ENCODE measurements around the gene CPN1.

The CPN1 gene

GRCh38 chr10:100007231-100008141, 74.2 kb downstream of the CPN1 start:
- Histone ChIP-seq H2AK5ac (ENCODE audit: low read length) (peak overlapping the region; percentile 50), H3K4me1 (ENCODE audit: control insufficient read depth, low read depth, low read length) (peaks cover 2% of the 10 kb centered on the region), H3K18ac (ENCODE audit: low read length) (no peak overlapping the region), H3K79me1 (ENCODE audit: low read length) (peaks cover 12% of the 10 kb centered on the region), H3K36me3 (ENCODE audit: control insufficient read depth, insufficient read depth, low read length) (no peaks in the 10 kb centered on the region), H4K5ac (ENCODE audit: low read length) (no peak overlapping the region), H3K79me2 (ENCODE audit: control insufficient read depth, insufficient read depth, low read length) (peaks cover 24% of the 10 kb centered on the region), H3K56ac (ENCODE audit: low read length) (peak overlapping the region; percentile 75), H3K4ac (ENCODE audit: low read depth, low read length) (no peak overlapping the region), H3K23ac (ENCODE audit: low read length) (no peak overlapping the region), H3K9ac (ENCODE audit: low read length) (no peak overlapping the region), H3K4me2 (ENCODE audit: low read length) (no peak overlapping the region), H3K27me3 (ENCODE audit: insufficient read depth, low read length, poor library complexity) (no peaks in the 10 kb centered on the region), H3K4me3 (ENCODE audit: low read length) (no peak overlapping the region), H2BK120ac (ENCODE audit: low read depth, low read length) (no peak overlapping the region), H3K27ac (ENCODE audit: low read depth, low read length) (no peak overlapping the region), H2BK5ac (ENCODE audit: low read length) (no peak overlapping the region), H2BK15ac (replicated peaks; ENCODE audit: low read depth) (no peak overlapping the region), H4K8ac (ENCODE audit: low read depth, low read length) (no peak overlapping the region)
- DNase-seq = no peak
- no CpG with 5 or more reads among the region's 10 CpGs for WGBS (ENCODE audit: extremely low coverage, insufficient coverage, low lambda C conversion rate)

- Histone ChIP-seq H3K23ac (ENCODE audit: low read length) (no peak overlapping the region), H4K5ac (ENCODE audit: low read length) (no peak overlapping the region), H3K4ac (ENCODE audit: low read depth, low read length) (no peak overlapping the region), H3K4me2 (ENCODE audit: low read length) (no peak overlapping the region), H4K8ac (ENCODE audit: low read depth, low read length) (no peak overlapping the region), H3K27me3 (ENCODE audit: insufficient read depth, low read length, poor library complexity) (no peaks in the 10 kb centered on the region), H3K4me3 (ENCODE audit: low read length) (no peak overlapping the region), H3K18ac (ENCODE audit: low read length) (no peak overlapping the region), H3K79me2 (ENCODE audit: control insufficient read depth, insufficient read depth, low read length) (peaks cover 29% of the 10 kb centered on the region), H2AK5ac (ENCODE audit: low read length) (no peak overlapping the region), H3K9ac (ENCODE audit: low read length) (peak overlapping the region; percentile 12), H3K79me1 (ENCODE audit: low read length) (peaks cover 12% of the 10 kb centered on the region), H3K36me3 (ENCODE audit: control insufficient read depth, insufficient read depth, low read length) (no peaks in the 10 kb centered on the region), H2BK120ac (ENCODE audit: low read depth, low read length) (no peak overlapping the region), H3K27ac (ENCODE audit: low read depth, low read length) (no peak overlapping the region), H2BK15ac (replicated peaks; ENCODE audit: low read depth) (no peak overlapping the region), H2BK5ac (ENCODE audit: low read length) (no peak overlapping the region), H3K56ac (ENCODE audit: low read length) (peak overlapping the region; percentile 35), H3K4me1 (ENCODE audit: control insufficient read depth, low read depth, low read length) (peaks cover 2% of the 10 kb centered on the region)
- WGBS (ENCODE audit: extremely low coverage, insufficient coverage, low lambda C conversion rate) = no CpG with 5 or more reads among the region's 4 CpGs
- DNase-seq = peak; percentile 69
These were observed 75.3 kb downstream of the CPN1 start for GRCh38 chr10:100006243-100006886.

GRCh38 chr10:100004805-100005510, 76.7 kb downstream of the CPN1 start:
- Histone ChIP-seq H3K23ac (ENCODE audit: low read length) (no peak overlapping the region), H2BK120ac (ENCODE audit: low read depth, low read length) (no peak overlapping the region), H4K8ac (ENCODE audit: low read depth, low read length) (no peak overlapping the region), H2BK5ac (ENCODE audit: low read length) (no peak overlapping the region), H3K79me2 (ENCODE audit: control insufficient read depth, insufficient read depth, low read length) (peaks cover 31% of the 10 kb centered on the region), H3K18ac (ENCODE audit: low read length) (no peak overlapping the region), H3K36me3 (ENCODE audit: control insufficient read depth, insufficient read depth, low read length) (no peaks in the 10 kb centered on the region), H2AK5ac (ENCODE audit: low read length) (no peak overlapping the region), H2BK15ac (replicated peaks; ENCODE audit: low read depth) (no peak overlapping the region), H3K27me3 (ENCODE audit: insufficient read depth, low read length, poor library complexity) (no peaks in the 10 kb centered on the region), H3K4me2 (ENCODE audit: low read length) (no peak overlapping the region), H3K56ac (ENCODE audit: low read length) (peak overlapping the region; percentile 15), H4K5ac (ENCODE audit: low read length) (no peak overlapping the region), H3K4ac (ENCODE audit: low read depth, low read length) (no peak overlapping the region), H3K4me3 (ENCODE audit: low read length) (no peak overlapping the region), H3K9ac (ENCODE audit: low read length) (no peak overlapping the region), H3K79me1 (ENCODE audit: low read length) (peaks cover 12% of the 10 kb centered on the region), H3K4me1 (ENCODE audit: control insufficient read depth, low read depth, low read length) (peaks cover 3% of the 10 kb centered on the region), H3K27ac (ENCODE audit: low read depth, low read length) (no peak overlapping the region)
- no peak for DNase-seq
- no CpG with 5 or more reads among the region's 3 CpGs for WGBS (ENCODE audit: extremely low coverage, insufficient coverage, low lambda C conversion rate)

GRCh38 chr10:100000109-100000644, 81.5 kb downstream of the CPN1 start:
- peaks cover 2% of the 10 kb centered on the region for H3K4me1 ChIP-seq (ENCODE audit: control insufficient read depth, low read depth, low read length)

GRCh38 chr10:99999319-100000108, 82.2 kb downstream of the CPN1 start:
- no peak overlapping the region for H4K5ac ChIP-seq (ENCODE audit: low read length)
- no peak overlapping the region for H3K27ac ChIP-seq (ENCODE audit: low read depth, low read length)
- H2BK15ac ChIP-seq (replicated peaks; ENCODE audit: low read depth) = no peak overlapping the region
- H3K4me1 ChIP-seq (ENCODE audit: control insufficient read depth, low read depth, low read length) = peaks cover 2% of the 10 kb centered on the region
- H2AK5ac ChIP-seq (ENCODE audit: low read length) = no peak overlapping the region
- peaks cover 6% of the 10 kb centered on the region for H3K79me1 ChIP-seq (ENCODE audit: low read length)
- no peak overlapping the region for H3K4me2 ChIP-seq (ENCODE audit: low read length)
- no peak overlapping the region for H3K4me3 ChIP-seq (ENCODE audit: low read length)
- no peak overlapping the region for H2BK120ac ChIP-seq (ENCODE audit: low read depth, low read length)
- no peak overlapping the region for H3K4ac ChIP-seq (ENCODE audit: low read depth, low read length)
- H2BK5ac ChIP-seq (ENCODE audit: low read length) = no peak overlapping the region
- no CpG with 5 or more reads among the region's 8 CpGs for WGBS (ENCODE audit: extremely low coverage, insufficient coverage, low lambda C conversion rate)
- H3K9ac ChIP-seq (ENCODE audit: low read length) = no peak overlapping the region
- H3K56ac ChIP-seq (ENCODE audit: low read length) = no peak overlapping the region
- no peak overlapping the region for H4K8ac ChIP-seq (ENCODE audit: low read depth, low read length)
- H3K79me2 ChIP-seq (ENCODE audit: control insufficient read depth, insufficient read depth, low read length) = peaks cover 18% of the 10 kb centered on the region
- no peak overlapping the region for H3K18ac ChIP-seq (ENCODE audit: low read length)
- H3K36me3 ChIP-seq (ENCODE audit: control insufficient read depth, insufficient read depth, low read length) = no peaks in the 10 kb centered on the region
- H3K23ac ChIP-seq (ENCODE audit: low read length) = no peak overlapping the region
- no peak for DNase-seq
- no peaks in the 10 kb centered on the region for H3K27me3 ChIP-seq (ENCODE audit: insufficient read depth, low read length, poor library complexity)

More at GRCh38 chr10:100000109-100000644, 81.5 kb downstream of the CPN1 start:
- Histone ChIP-seq H2AK5ac (ENCODE audit: low read length) (no peak overlapping the region), H3K4ac (ENCODE audit: low read depth, low read length) (no peak overlapping the region), H4K8ac (ENCODE audit: low read depth, low read length) (no peak overlapping the region), H3K27ac (ENCODE audit: low read depth, low read length) (no peak overlapping the region), H3K56ac (ENCODE audit: low read length) (peak overlapping the region; percentile 32), H2BK15ac (replicated peaks; ENCODE audit: low read depth) (no peak overlapping the region), H3K4me3 (ENCODE audit: low read length) (no peak overlapping the region), H2BK120ac (ENCODE audit: low read depth, low read length) (no peak overlapping the region), H3K27me3 (ENCODE audit: insufficient read depth, low read length, poor library complexity) (no peaks in the 10 kb centered on the region), H3K4me2 (ENCODE audit: low read length) (no peak overlapping the region), H2BK5ac (ENCODE audit: low read length) (no peak overlapping the region), H4K5ac (ENCODE audit: low read length) (no peak overlapping the region), H3K36me3 (ENCODE audit: control insufficient read depth, insufficient read depth, low read length) (no peaks in the 10 kb centered on the region), H3K18ac (ENCODE audit: low read length) (no peak overlapping the region), H3K9ac (ENCODE audit: low read length) (no peak overlapping the region), H3K79me1 (ENCODE audit: low read length) (peaks cover 9% of the 10 kb centered on the region), H3K23ac (ENCODE audit: low read length) (no peak overlapping the region), H3K79me2 (ENCODE audit: control insufficient read depth, insufficient read depth, low read length) (peaks cover 21% of the 10 kb centered on the region)
- no CpG with 5 or more reads among the region's 6 CpGs for WGBS (ENCODE audit: extremely low coverage, insufficient coverage, low lambda C conversion rate)
- no peak for DNase-seq
